NCI-H128 (cell line): ENCODE data around the gene LCE7A.

Source experiments
- DNase-seq: peaks from one replicate; lab custom pipeline; 2025; ENCODE audit not compliant: unreplicated experiment; lab: John Stamatoyannopoulos, UW

LCE7A gene

GRCh38 chr1:152859696-152860095 lies at the start of gene LCE7A:
Gene LCE7A, plus strand, starts transcription at chr1:152859996. Its CDS starts 702 bp downstream, at chr1:152860698.
- DNase-seq, result no peak

GRCh38 chr1:152811050-152811449 lies 48.7 kb upstream of the LCE7A start:
- DNase-seq, result no peak

- DNase-seq, result no peak
Observed at GRCh38 chr1:152811671-152812070, 48.1 kb upstream of the LCE7A start, which contains the start of gene LCE1B. Gene LCE1B, plus strand, starts transcription at chr1:152811971. Its CDS starts 476 bp downstream, at chr1:152812447.

GRCh38 chr1:152817309-152817708 lies 42.5 kb upstream of the LCE7A start:
- DNase-seq, result no peak

- DNase-seq, result no peak
Observed at GRCh38 chr1:152823294-152823693, 36.5 kb upstream of the LCE7A start.

GRCh38 chr1:152824964-152825363 lies 34.8 kb upstream of the LCE7A start:
- DNase-seq, result no peak

GRCh38 chr1:152827173-152827572 lies 32.6 kb upstream of the LCE7A start, which contains the start of gene LCE1A:
Gene LCE1A, plus strand, starts transcription at chr1:152827473. Its CDS starts 0 bp downstream, at chr1:152827473.
- DNase-seq, result no peak

- DNase-seq, result no peak
Observed at GRCh38 chr1:152836870-152837269, 22.9 kb upstream of the LCE7A start.

- no peak for DNase-seq
Observed at GRCh38 chr1:152842556-152842955, 17.2 kb upstream of the LCE7A start, which contains the start of gene LCE6A. Gene LCE6A, plus strand, starts transcription at chr1:152842856. Its CDS starts 665 bp downstream, at chr1:152843521.

GRCh38 chr1:152855661-152856060 lies 4.1 kb upstream of the LCE7A start:
- DNase-seq, result no peak

GRCh38 chr1:152858062-152858461 lies 1.7 kb upstream of the LCE7A start:
- no peak for DNase-seq

GRCh38 chr1:152860129-152860528 lies 333 bp downstream of the LCE7A start:
- no peak for DNase-seq

- DNase-seq, result no peak
Observed at GRCh38 chr1:152861374-152861773, 1.6 kb downstream of the LCE7A start.

- no peak for DNase-seq
Observed at GRCh38 chr1:152864443-152864842, 4.6 kb downstream of the LCE7A start.

GRCh38 chr1:152866321-152866720 lies 6.5 kb downstream of the LCE7A start:
- DNase-seq, result no peak

GRCh38 chr1:152869808-152870419 lies 10.1 kb downstream of the LCE7A start:
- peak; percentile 35 for DNase-seq

- no peak for DNase-seq
Observed at GRCh38 chr1:152870831-152871730, 11.3 kb downstream of the LCE7A start.

GRCh38 chr1:152871731-152872126 lies 11.9 kb downstream of the LCE7A start:
- no peak for DNase-seq

- no peak for DNase-seq
Observed at GRCh38 chr1:152873495-152873894, 13.7 kb downstream of the LCE7A start.

GRCh38 chr1:152876827-152877226 lies 17.0 kb downstream of the LCE7A start:
- no peak for DNase-seq

- DNase-seq, result no peak
Observed at GRCh38 chr1:152878042-152878441, 18.2 kb downstream of the LCE7A start, which contains the start of gene SMCP. Gene SMCP, plus strand, starts transcription at chr1:152878322. Its CDS starts 6,101 bp downstream, at chr1:152884423.
